NCI-H1436 treated with DMSO at 0.1 percent for 48 hours (cell line): Measurements from ENCODE around the gene SLCO2B1.

Experiments
- DNase-seq: peaks from one replicate; lab custom pipeline; 2025; lab: John Stamatoyannopoulos, UW

Gene SLCO2B1

DNA sequence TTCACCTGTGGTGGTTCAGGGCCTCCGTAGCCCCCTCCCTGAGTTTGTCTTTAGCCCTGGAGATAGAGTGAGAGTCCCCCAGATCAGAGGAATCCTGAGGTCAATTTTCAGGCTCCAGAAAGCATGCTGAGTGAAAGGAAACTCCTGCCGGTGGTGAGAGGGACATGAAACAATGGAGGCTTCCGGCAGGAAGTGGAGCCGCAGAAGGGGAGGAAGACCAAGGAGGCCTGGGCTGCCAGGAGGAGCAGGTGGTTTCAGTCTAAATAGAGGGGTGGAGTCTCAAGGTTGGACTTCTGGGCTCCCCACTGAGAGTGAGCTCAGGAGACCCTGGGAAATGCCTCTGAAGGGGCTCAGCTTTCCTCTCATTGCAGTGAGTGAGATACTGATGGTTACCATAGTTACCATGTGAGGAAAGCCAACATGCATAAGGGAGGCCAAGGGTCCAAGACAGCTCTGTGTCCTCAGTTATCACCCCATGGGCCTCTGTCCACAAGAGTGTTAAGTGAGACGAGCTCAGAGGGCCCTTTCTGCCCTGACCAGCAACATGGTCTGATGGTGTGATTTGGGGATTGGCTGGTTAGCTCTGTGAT is 10.7 kb downstream of the SLCO2B1 start:
- no peak for DNase-seq

- DNase-seq = no peak
Measured at GRCh38 chr11:75162954-75163353, 12.0 kb downstream of the SLCO2B1 start.

GRCh38 chr11:75163921-75164849 is 13.3 kb downstream of the SLCO2B1 start:
- DNase-seq = no peak

- no peak for DNase-seq
Measured at GRCh38 chr11:75165721-75166120, 14.8 kb downstream of the SLCO2B1 start.

DNA sequence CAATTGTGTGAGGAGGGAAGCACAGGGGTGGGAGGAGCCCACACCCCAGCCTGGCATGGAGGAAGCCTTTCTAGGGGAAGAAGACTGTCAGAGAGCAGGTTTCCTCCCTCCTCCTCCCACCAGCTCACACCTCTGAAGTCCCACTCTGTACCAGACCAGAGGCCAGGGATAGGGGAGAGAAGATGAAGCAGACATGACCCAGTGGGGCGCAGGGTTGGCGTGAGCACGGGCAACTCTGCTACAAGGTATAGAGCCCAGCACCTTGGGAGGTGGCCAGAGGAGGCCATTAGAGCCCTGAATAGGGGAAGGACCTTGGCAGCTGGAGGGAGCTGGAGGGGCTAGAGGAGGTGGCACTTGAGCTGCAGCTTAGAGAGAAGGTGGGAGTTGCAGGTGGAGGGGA is 15.9 kb downstream of the SLCO2B1 start:
- DNase-seq = no peak

DNA sequence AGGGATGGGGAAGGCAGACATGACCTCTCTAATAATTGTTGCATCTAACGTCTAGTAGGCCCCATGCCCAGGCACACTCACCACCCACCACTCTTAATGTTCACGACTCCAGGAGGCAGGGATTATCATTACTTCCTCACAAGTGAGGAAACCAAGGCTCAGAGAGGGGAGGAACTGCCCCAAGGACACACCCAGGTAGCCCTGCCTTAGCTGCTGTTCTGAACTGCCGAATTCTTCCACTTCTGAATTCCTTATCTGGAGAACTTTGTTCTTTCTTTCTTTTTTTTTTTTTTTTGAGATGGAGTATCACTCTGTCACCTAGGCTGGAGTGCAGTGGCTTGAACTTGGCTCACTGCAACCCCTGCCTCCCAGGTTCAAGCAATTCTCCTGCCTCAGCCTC is 16.7 kb downstream of the SLCO2B1 start:
- no peak for DNase-seq

GRCh38 chr11:75169101-75169885 is 18.4 kb downstream of the SLCO2B1 start:
- no peak for DNase-seq

DNA sequence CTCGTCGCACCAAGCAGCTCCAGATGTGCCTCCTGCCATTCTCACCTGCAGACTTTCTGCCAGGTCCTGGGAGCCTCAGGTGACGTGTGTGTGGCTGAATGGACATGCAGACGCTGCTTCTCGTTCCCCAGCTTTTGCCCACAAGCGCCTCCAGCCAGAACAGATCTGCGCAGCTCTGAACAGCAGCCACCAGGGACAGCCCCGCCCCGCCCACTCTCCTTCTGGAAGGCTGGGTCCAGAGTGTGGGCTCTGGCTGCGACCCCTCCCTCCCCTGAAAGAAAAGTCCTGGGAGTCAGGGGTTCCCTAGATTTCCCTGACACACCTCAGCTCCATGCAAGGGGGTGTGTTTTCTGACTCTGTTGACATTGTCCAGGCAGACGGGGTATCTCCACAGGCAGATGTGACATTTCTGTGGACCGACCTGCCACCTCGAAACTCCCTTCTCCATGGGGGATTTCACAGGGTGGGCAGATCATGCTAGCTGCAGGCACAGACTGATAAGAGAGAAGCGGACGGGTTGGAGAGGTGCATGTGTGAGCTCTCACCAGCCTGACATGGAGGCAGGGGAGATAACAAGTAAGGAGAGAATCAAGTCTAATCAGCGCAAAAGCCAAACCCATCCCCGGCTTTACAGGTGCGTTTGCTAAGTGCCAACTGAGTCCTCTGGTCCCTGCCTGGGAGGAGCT is 19.8 kb downstream of the SLCO2B1 start:
- DNase-seq = no peak

- DNase-seq = no peak
Measured at GRCh38 chr11:75173336-75173735, 22.4 kb downstream of the SLCO2B1 start.

DNA sequence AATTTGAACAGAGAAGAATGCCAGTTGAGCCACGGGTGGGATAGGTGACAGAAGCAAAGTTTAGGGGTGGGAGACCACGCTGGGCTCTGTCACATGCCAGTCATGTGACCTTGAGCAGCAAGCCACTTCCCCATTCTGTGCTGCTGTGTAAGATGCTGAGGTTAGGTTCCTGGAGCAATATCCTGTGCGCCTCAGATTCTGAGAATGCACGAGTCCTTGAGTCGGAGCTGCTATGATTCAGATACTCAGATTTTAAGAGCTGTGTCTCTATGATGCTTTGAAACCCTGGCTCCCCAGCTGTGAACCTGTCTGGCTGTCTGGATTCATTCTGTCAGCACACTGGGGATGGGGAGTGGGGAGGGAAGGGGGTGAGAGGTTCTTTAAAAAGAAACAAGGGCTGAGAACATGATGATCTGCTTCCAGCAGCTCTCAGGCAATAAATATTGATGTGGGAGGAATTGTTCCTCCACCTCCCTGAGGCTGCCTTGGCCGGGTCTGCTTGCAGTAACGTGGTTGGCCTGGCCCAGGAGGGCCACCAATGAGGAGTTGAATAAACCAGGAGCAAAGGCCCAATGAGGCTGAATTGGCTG is 24.0 kb downstream of the SLCO2B1 start:
- no peak for DNase-seq

GRCh38 chr11:75182664-75183063 is 31.8 kb downstream of the SLCO2B1 start:
- DNase-seq = no peak

DNA sequence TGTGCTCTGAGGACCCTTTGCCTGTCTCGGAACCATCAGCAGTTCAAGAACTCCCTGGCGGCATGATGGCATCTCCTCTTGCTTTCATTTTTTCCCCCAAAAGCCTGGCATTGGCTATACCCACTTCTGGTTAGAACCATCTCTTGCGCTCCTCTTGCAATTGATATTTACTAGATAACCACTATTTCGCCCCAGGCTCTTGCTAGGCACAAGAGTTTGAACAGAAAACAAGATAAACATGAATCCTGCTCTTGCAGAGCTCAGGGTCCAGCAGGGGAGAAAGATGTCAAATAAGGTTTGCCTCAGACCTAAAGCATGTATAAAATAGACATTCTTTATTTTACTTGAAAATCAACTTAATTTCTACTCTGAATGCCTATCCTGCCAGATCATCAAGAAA is 33.1 kb downstream of the SLCO2B1 start:
- no peak for DNase-seq

DNA sequence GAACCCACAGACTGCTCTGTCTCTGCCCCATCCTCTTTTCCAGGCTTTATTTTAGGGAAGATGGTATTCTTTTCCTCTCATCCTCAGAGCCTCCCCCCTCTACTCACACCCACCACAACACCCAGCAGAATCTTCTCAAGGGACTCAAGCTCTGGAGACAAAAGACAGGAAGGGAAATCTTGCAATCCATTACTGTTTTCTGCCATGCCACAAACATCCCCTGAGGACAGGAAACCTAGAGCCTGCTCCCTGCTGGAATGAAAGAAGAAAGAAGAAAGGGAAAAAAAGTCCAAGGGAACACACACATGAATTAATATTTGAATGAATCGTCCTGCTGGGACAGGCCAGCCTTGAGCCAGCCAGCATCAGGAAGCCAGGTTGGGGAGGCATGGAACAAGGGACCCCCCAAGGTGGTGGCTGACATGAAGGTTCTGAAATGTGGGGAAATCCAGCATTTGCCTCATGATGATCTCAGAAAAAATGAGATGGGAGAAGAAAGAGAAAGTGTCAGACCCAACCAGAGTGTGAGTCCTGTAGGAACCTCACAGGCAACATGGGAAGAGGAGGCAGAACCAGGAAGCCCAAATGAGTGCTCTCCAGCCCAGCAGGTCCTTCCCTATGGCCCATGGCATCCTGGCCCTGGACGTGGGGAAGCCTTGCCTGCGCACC is 34.0 kb downstream of the SLCO2B1 start:
- no peak for DNase-seq

- no peak for DNase-seq
Measured at GRCh38 chr11:75185866-75186265, 35.0 kb downstream of the SLCO2B1 start.

DNA sequence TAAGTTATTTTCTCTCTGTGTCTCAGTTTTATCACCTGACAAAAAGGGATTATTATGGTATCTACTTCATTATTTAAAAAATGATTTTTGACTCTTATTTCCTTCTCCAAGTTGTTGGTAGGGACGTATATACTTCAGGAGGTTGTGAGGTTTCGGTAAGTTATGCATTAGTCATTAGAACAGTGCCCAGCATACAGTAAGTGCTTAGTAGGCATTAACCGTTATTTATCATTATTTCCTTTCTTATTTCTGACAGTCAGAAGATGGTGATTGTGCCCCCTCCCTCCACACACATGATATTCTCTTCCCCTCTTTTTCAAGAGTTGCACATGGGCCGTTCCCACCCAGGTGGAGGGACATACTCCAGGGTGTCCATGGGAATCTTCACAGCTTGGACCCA is 36.1 kb downstream of the SLCO2B1 start:
- no peak for DNase-seq

- DNase-seq = no peak
Measured at GRCh38 chr11:75188671-75189070, 37.8 kb downstream of the SLCO2B1 start.

DNA sequence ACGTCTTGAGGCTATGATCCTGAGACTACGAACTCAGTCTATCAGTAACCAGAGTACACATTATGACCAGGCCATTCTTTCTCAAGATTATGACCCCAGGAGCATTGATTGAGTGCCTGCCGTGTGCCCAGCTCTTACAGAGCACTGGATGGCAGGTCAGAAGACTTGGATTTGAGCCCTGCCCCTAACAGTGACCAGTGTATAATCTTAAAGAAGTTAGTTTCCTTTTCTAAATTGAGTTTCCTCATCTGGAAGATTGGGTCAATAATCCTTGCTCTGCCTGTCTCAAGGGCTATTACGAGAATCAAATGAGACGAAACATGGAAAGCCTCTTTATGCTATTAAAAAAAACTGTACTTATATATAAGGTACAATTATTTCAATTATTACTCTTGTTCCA is 38.2 kb downstream of the SLCO2B1 start:
- DNase-seq = no peak

DNA sequence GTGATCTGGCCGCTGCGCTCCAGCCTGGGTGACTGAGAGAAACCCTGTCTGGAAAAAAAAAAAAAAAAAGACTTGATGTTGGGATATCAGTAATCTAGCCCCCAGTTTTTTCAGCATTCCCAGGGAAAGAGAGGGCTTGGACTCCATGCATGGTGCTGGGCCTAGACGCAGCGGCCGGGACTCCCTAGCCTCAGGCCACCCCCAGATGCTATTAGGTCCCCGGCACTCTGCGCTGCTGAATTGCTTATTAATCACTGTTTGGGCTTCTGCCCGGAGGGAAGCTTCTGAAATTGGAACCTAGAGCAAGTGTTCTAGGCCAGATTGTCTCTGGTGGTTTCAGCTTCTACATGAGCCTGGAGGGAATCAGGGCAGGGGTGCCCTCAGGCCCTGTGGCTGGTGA is 39.0 kb downstream of the SLCO2B1 start:
- no peak for DNase-seq

DNA sequence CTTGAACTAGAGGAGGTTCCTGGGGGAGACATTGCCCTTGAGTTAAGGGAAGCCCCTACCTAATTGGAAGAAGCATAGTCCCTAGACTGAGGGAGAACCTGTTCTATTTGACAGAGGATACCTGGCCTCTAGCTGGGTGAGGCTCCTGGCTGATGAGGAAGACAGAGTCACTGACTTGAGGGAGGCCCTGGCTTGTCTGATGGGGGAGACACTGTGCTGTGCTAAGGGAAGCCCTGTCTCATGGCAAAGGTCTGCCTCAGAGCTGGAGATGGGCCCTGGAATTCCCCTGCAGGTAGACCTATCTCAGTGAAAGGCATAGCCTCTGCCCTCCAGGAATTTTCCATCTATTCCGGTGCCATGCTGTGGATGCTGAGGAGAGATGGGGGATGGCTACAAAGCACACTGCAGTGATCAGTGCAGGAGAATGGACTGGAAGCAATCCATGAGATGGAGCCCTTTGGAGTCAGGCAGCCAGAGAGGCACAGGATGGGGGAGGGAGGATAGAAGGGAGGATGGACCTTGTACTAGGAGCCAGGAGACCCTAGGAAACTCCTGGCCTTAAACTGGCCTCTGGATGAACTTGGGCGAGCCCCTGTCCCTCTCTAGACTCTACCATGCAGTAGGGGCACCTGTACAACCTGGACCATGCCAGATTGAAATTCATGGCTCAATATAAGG is 39.9 kb downstream of the SLCO2B1 start:
- no peak for DNase-seq

- no peak for DNase-seq
Measured at GRCh38 chr11:75191330-75191717, 40.4 kb downstream of the SLCO2B1 start.

GRCh38 chr11:75193271-75193670 is 42.4 kb downstream of the SLCO2B1 start:
- no peak for DNase-seq
